T1000 (cell line): ENCODE data around the gene C14orf132.
A peak's percentile ranks its signal among the peaks of the same experiment; 100 is the strongest.

Experiments used
- DNase-seq: peaks from one replicate; lab custom pipeline; 2025; ENCODE audit warnings: mixed read lengths; lab: John Stamatoyannopoulos, UW

Gene C14orf132

GRCh38 chr14:96082420-96083300 lies 43.5 kb downstream of the C14orf132 start:
- no peak for DNase-seq

- no peak for DNase-seq
Observed at GRCh38 chr14:96083667-96084320, 44.6 kb downstream of the C14orf132 start.

- no peak for DNase-seq
Observed at GRCh38 chr14:96084796-96085195, 45.6 kb downstream of the C14orf132 start.

GRCh38 chr14:96085369-96085768 lies 46.2 kb downstream of the C14orf132 start:
- DNase-seq, result no peak

- DNase-seq, result peak; percentile 24
Observed at GRCh38 chr14:96086032-96086431, 46.9 kb downstream of the C14orf132 start.

- DNase-seq, result peak; percentile 37
Observed at GRCh38 chr14:96086574-96087077, 47.5 kb downstream of the C14orf132 start.

- no peak for DNase-seq
Observed at GRCh38 chr14:96088074-96088473, 48.9 kb downstream of the C14orf132 start.

GRCh38 chr14:96088481-96088880 lies 49.3 kb downstream of the C14orf132 start:
- no peak for DNase-seq

- no peak for DNase-seq
Observed at GRCh38 chr14:96088911-96089310, 49.7 kb downstream of the C14orf132 start.

GRCh38 chr14:96089401-96089800 lies 50.2 kb downstream of the C14orf132 start:
- no peak for DNase-seq

GRCh38 chr14:96090441-96091148 lies 51.4 kb downstream of the C14orf132 start:
- DNase-seq, result peak; percentile 62

- no peak for DNase-seq
Observed at GRCh38 chr14:96091149-96091693, 52.1 kb downstream of the C14orf132 start.

- no peak for DNase-seq
Observed at GRCh38 chr14:96091941-96092411, 52.8 kb downstream of the C14orf132 start.

- no peak for DNase-seq
Observed at GRCh38 chr14:96092936-96093335, 53.8 kb downstream of the C14orf132 start.

GRCh38 chr14:96094211-96094610 lies 55.0 kb downstream of the C14orf132 start:
- DNase-seq, result no peak

- no peak for DNase-seq
Observed at GRCh38 chr14:96094656-96095055, 55.5 kb downstream of the C14orf132 start.

- DNase-seq, result no peak
Observed at GRCh38 chr14:96095058-96095457, 55.9 kb downstream of the C14orf132 start.

GRCh38 chr14:96095581-96096476 lies 56.7 kb downstream of the C14orf132 start:
- peak; percentile 77 for DNase-seq

- no peak for DNase-seq
Observed at GRCh38 chr14:96096639-96097610, 57.8 kb downstream of the C14orf132 start.

GRCh38 chr14:96097752-96098151 lies 58.6 kb downstream of the C14orf132 start:
- no peak for DNase-seq
